C4-2B (cell line): ENCODE results near the gene BNC1.

Experiments
- H3K27ac ChIP-seq: fragments of 450-650 bp; 2 replicates; pipeline ENCODE4 v1.5.1; 2017
- ZFX ChIP-seq: fragments of 450-650 bp; IDR thresholded peaks from 2 replicates; pipeline ENCODE4 v1.6.1; 2017
- TF ChIP-seq, protein P1 (sequence below): fragments of 450-650 bp; conservative IDR thresholded peaks from 2 replicates; pipeline ENCODE4 v1.5.1; 2017; ENCODE audit warnings: mild to moderate bottlenecking

The BNC1 gene

DNA sequence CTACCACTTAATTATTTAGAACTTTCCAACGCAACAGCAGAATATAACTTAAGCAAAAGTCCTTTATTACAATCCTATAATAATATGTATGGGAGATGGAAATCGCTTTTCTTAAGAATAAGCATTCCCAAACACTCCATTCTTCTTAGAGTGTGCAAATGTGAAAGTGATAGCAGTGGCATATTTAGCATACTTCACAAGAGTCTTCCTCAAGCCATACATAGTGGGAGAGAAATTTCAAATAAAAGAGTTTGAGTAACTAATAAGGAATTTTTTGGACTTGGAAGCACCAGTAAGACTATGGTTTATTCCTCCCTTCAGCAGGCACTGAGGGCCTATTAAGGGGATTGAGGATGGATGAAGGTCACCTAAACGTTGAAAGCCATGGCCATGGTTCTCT is 22.1 kb upstream of the BNC1 start:
- no peak overlapping the region for H3K27ac ChIP-seq
- no peak for TF ChIP-seq ZFX
- TF ChIP-seq, protein P1, sequence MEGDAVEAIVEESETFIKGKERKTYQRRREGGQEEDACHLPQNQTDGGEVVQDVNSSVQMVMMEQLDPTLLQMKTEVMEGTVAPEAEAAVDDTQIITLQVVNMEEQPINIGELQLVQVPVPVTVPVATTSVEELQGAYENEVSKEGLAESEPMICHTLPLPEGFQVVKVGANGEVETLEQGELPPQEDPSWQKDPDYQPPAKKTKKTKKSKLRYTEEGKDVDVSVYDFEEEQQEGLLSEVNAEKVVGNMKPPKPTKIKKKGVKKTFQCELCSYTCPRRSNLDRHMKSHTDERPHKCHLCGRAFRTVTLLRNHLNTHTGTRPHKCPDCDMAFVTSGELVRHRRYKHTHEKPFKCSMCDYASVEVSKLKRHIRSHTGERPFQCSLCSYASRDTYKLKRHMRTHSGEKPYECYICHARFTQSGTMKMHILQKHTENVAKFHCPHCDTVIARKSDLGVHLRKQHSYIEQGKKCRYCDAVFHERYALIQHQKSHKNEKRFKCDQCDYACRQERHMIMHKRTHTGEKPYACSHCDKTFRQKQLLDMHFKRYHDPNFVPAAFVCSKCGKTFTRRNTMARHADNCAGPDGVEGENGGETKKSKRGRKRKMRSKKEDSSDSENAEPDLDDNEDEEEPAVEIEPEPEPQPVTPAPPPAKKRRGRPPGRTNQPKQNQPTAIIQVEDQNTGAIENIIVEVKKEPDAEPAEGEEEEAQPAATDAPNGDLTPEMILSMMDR = no peak

DNA sequence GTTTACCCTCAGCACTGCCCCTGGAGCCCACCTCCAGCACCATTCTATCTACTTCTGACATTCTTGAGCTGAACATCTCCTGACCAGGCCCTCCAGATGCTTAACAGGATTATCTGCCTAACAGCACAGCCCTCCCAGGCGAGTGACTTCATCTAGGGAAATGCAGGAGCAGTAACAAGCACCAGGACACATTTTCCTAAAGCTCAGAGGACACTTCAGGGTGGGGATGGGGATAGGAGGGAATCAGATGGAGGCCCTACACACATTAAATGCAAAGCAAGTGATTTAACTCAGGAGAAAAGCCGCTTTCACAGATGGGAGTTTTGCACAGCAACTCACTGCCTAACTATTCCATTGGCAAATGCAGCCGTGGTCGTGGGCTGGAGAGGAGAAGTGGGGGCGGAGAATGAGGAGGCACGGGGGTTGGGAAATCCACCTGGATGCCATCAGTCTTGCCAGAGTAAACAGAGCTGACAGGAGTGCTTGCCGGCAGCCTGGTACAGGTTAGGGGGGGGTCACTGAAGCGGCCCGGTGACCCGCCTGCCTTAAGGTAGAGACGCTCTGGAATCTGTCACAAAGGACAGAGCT is 21.3 kb upstream of the BNC1 start:
- TF ChIP-seq, protein P1 = no peak
- no peak for TF ChIP-seq ZFX
- no peak overlapping the region for H3K27ac ChIP-seq

DNA sequence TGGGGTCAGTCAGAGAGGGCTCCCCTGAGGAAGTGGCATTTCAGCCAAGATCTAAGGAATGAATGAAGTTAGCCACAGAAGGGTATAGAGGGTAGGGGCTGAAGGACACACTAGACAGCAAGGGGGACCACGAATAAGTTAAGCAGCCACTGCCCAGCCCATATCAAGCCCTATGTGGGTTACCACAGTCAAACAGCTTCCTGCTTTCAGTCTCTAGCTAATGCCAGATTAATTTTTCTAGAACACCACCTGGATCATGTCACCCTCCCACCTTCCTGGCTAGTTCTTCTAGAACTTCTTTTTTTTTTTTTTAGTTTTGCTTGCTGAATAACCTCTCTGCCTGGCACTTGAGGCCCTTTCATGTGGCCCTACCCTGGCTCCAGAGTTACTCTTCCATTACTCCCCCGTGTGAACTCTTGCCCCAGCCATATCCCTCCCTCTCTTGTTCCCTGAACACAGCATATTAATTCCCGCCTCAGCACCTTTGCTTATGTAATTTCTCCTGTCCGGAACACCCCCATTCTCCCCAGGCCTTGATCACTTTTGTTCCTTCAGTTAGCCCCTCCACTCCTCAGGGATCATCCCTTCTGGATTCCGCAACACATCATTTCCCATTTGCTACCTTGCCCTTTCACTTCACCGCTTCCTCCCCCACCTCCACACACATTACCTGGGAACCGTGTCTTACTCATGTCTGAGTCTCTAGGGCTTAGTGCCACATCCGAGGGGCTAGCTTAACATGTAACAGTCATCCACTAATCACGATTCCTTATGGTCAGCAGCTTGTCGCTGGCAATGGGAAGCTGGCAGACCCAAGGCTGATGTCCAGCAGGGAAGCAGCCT is 20.6 kb upstream of the BNC1 start:
- TF ChIP-seq, protein P1 = no peak
- TF ChIP-seq ZFX = no peak
- H3K27ac ChIP-seq = no peak overlapping the region

DNA sequence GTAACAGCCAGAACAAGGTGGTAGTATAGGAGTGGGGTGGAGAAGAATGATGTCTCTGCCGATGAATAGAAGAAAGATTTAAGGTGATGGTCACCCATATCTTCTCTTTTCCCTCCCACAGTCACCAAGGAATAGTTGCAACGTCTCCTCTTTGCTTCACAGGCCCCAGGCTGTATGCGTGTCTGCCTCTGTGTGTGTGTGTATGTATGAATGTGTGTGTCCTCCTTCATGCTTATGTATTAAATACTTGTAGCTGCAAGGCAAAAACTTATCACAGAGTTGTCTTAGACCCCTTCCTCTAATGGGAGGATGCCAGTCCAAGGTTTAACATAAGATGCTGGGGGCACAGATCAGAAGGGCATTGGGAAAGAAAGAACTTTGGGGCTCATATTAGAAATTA is 19.1 kb upstream of the BNC1 start:
- H3K27ac ChIP-seq = no peak overlapping the region
- TF ChIP-seq, protein P1 = no peak
- TF ChIP-seq ZFX = no peak

DNA sequence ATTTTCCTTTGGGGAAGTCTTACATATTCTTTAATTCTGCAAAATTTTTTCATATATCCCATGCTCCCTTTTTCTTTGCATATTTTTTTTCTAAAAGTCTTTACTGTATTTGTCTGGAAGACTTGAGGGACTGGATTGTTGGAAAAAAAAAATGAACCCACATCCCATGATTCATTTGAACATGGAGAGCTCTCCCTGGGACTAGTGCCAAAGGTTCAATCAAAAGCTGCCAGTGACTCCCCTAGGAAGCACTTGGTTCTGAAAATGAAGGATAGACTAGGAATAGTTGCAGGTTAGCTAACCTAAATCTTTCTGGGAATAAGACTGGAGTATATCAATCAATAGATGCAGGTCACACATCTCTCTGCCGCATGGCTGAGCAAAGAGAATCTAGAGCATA is 16.4 kb upstream of the BNC1 start:
- H3K27ac ChIP-seq = no peak overlapping the region
- TF ChIP-seq, protein P1 = no peak
- no peak for TF ChIP-seq ZFX

DNA sequence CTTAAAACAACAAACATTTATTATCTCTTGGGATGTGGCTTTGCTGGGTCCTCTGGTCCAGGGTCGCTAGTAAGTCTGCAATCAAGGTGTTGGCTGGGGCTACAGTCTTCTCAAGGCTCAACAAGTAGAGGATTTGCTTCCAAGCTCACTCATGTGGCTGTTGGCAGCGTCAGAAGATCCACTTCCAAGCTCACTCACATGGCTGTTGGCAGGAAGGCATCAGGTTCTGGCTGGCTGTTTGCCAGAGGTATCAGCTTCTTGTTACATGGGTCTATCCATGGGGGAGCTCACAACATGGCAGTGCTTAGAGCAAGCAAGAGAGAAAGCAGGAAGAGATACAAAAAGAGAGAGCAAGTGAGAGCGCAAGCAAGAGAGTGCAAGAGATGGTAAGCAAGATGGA is 15.0 kb upstream of the BNC1 start:
- no peak for TF ChIP-seq ZFX
- TF ChIP-seq, protein P1 = no peak

DNA sequence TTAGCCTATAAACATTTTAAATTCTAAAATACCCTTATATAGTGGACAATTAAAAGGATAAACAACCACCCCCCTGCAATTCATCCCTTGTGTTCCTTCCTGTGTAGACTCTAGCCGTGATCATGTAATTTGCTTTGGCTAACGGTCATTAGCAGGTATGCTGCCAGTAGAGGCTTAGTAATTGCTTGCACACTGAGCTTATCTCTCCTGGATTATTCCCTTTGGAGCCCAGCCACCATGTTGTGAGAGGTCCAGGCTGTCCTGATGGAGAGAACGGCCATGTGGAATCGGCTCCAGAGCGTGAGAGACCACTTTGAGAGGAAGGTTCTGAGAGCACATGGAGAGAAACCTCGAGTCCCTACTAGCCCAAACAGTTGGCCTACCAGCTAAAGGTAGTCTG is 11.0 kb upstream of the BNC1 start:
- TF ChIP-seq, protein P1 = no peak
- TF ChIP-seq ZFX = no peak

More for the DNA sequence above, 15.0 kb upstream of the BNC1 start:
- no peak overlapping the region for H3K27ac ChIP-seq

More for the DNA sequence above, 11.0 kb upstream of the BNC1 start:
- no peak overlapping the region for H3K27ac ChIP-seq
